K562 (cell line): ENCODE results near the gene ERF. TPM values are rescaled to one million over a fixed set of nuclear protein-coding genes. Genes with fewer than 3 reads are reported as not detected.

Experiments
- ATAC-seq: fragments of 200-7000 bp; cut with Tn5 transposase; 3 replicates; pipeline ENCODE4 v1.9.1; 2020; ENCODE audit warnings: moderate library complexity
- BruUV-seq: library from RNA; stranded (reverse); fragments of 400-500 nt; replicated peaks from 2 replicates; lab custom pipeline; 2021; lab: Mats Ljungman, UMichigan
- CTCF ChIA-PET: fragments of 300-600 bp; formaldehyde crosslinking; extraction: SDS; loops from one replicate; lab custom pipeline; 2021; ENCODE audit warnings: low intra/inter-chr PET ratio; lab: Yijun Ruan, JAX
- POLR2A ChIA-PET: fragments of 300-600, 350-650 bp; sonication (Branson Sonifier 250); formaldehyde crosslinking; extraction: SDS; loops from one replicate; lab custom pipeline; 2021; ENCODE audit warnings: antibody characterized with exemption, inconsistent platforms; lab: Yijun Ruan, JAX
- DNase-seq, 4 experiments: peaks; one replicate each; pipeline versions ENCODE4 v3.0.0 to v3.0.0-alpha.2; 2011 to 2018; ENCODE audit warnings: low spot score in 3 of 4, mixed read lengths in 3 of 4; ENCODE audit errors: extremely low read depth in 1 of 4
- FAIRE-seq: peaks from 2 replicates; lab custom pipeline; 2011; peaks lifted over from hg19 to GRCh38; lab: Jason Lieb, UNC
- H2AFZ ChIP-seq: 2 replicates; pipeline ENCODE4 v1.6.0; 2011; ENCODE audit warnings: low read depth, low read length, control low read depth, inconsistent platforms
- H3K27ac ChIP-seq: fragments of 200-600 bp; 3 replicates; pipeline ENCODE4 v1.8.0; 2011; ENCODE audit warnings: low read depth, mild to moderate bottlenecking, control low read depth, inconsistent platforms, low read length, moderate library complexity, mixed read lengths; ENCODE audit errors: extremely low read depth
- H3K27me3 ChIP-seq, 2 experiments: fragments of 300-600 bp in 1 of 2; 2 replicates in 1 of 2; 3 replicates in 1 of 2; pipeline versions ENCODE4 v1.6.0 to v1.8.0; 2011; ENCODE audit warnings: inconsistent platforms in 2 of 2, low read length in 2 of 2, mild to moderate bottlenecking in 1 of 2, mixed read lengths in 1 of 2, moderate library complexity in 1 of 2; ENCODE audit not compliant: control insufficient read depth in 2 of 2, insufficient read depth in 2 of 2
- H3K36me3 ChIP-seq: fragments of 300-600 bp; 3 replicates; pipeline ENCODE4 v1.8.0; 2011; ENCODE audit warnings: mild to moderate bottlenecking, low read length, inconsistent platforms; ENCODE audit not compliant: control insufficient read depth, insufficient read depth
- H3K4me1 ChIP-seq, 2 experiments: fragments of 200-600 bp in 1 of 2; replicated peaks in 1 of 2; 2 replicates in 1 of 2; 3 replicates in 1 of 2; pipeline versions ENCODE4 v1.5.1 to v1.8.0; 2011; ENCODE audit warnings: inconsistent platforms in 2 of 2, low read length in 2 of 2, mild to moderate bottlenecking in 1 of 2, mixed read lengths in 1 of 2, moderate library complexity in 1 of 2; ENCODE audit not compliant: control insufficient read depth in 2 of 2, insufficient read depth in 2 of 2
- H3K4me2 ChIP-seq: 2 replicates; pipeline ENCODE4 v1.6.1; 2011; ENCODE audit warnings: low read length, control low read depth, inconsistent platforms, mixed read lengths; ENCODE audit not compliant: insufficient read depth
- H3K4me3 ChIP-seq: fragments of 200-600 bp; sonication (generic), shearing (Covaris generic); 2 replicates; pipeline ENCODE4 v1.5.1; 2016; ENCODE audit warnings: control low read depth, inconsistent platforms
- H3K79me2 ChIP-seq: fragments of 200-600 bp; 3 replicates; pipeline ENCODE4 v1.8.0; 2011; ENCODE audit warnings: low read length, inconsistent platforms; ENCODE audit not compliant: control insufficient read depth, insufficient read depth
- H3K9ac ChIP-seq, 2 experiments: 2 replicates each; pipeline versions ENCODE4 v1.6.0 to v1.6.1; 2011; ENCODE audit warnings: low read depth in 2 of 2, low read length in 2 of 2, control low read depth in 1 of 2, inconsistent platforms in 1 of 2, mild to moderate bottlenecking in 1 of 2, mixed read lengths in 1 of 2; ENCODE audit not compliant: insufficient read depth in 1 of 2
- H3K9me1 ChIP-seq: one replicate; pipeline ENCODE4 v1.6.0; 2011; ENCODE audit warnings: inconsistent platforms, mild to moderate bottlenecking, low read length, moderate library complexity; ENCODE audit not compliant: control insufficient read depth, insufficient read depth
- H3K9me3 ChIP-seq: replicated peaks from 2 replicates; pipeline ENCODE4 v1.5.1; 2011; ENCODE audit warnings: low read depth, low read length, inconsistent platforms; ENCODE audit not compliant: control insufficient read depth, insufficient read depth
- H4K20me1 ChIP-seq: replicated peaks from 2 replicates; pipeline ENCODE4 v1.6.1; 2011; ENCODE audit warnings: low read length, inconsistent platforms, mixed read lengths; ENCODE audit not compliant: control insufficient read depth, insufficient read depth
- ELF1 ChIP-seq: fragments of 200-800 bp; sonication (Bioruptor generic); IDR thresholded peaks from 2 replicates; pipeline ENCODE4 v1.6.1; 2016; ENCODE audit warnings: missing genetic modification characterization, missing compliant biosample characterization
- ETV1 ChIP-seq: fragments of 450-650 bp; conservative IDR thresholded peaks from 2 replicates; pipeline ENCODE4 v1.6.1; 2016; ENCODE audit warnings: missing genetic modification characterization, control low read depth, low read depth, missing compliant biosample characterization
- HNRNPK ChIP-seq: fragments of 200-400 bp; formaldehyde crosslinking; IDR thresholded peaks from one replicate; pipeline ENCODE4 v1.6.1; 2018; ENCODE audit warnings: mild to moderate bottlenecking, low read depth, low read length; ENCODE audit not compliant: poor library complexity, severe bottlenecking
- MLLT1 ChIP-seq, 2 experiments: fragments of 450-650 bp; IDR thresholded peaks; 2 replicates each; pipeline ENCODE4 v1.6.1; 2016
- MYNN ChIP-seq, 2 experiments: sonication (generic); formaldehyde crosslinking in 1 of 2; IDR thresholded peaks; 2 replicates each; pipeline versions ENCODE4 v1.5.0 to v1.6.1; 2016 to 2020; ENCODE audit warnings: antibody characterized with exemption in 1 of 2, missing genetic modification reagents in 1 of 2
- PKNOX1 ChIP-seq: fragments of 450-650 bp; IDR thresholded peaks from 2 replicates; pipeline ENCODE4 v1.6.1; 2016
- RBM34 ChIP-seq: fragments of 200-400 bp; formaldehyde crosslinking; IDR thresholded peaks from 2 replicates; pipeline ENCODE4 v1.6.1; 2018; ENCODE audit warnings: low read length, borderline replicate concordance; ENCODE audit not compliant: insufficient read depth
- SIRT6 ChIP-seq: IDR thresholded peaks from one replicate; pipeline ENCODE4 v1.6.1; 2012; ENCODE audit warnings: low read depth, mild to moderate bottlenecking, control low read depth, inconsistent platforms, low read length, moderate library complexity
- ZBTB7A ChIP-seq: IDR thresholded peaks from 2 replicates; pipeline ENCODE4 v1.6.1; 2011; ENCODE audit warnings: low read depth, mild to moderate bottlenecking, low read length, moderate library complexity, borderline replicate concordance; ENCODE audit not compliant: control insufficient read depth
- WGBS: fragments of 100-300 bp; shearing (Covaris generic); methylation state at CpG from one replicate; pipeline ENCODE4 v1.1.6; 2016; ENCODE audit warnings: low coverage, mixed read lengths; ENCODE audit not compliant: insufficient coverage; ENCODE audit errors: missing lambda C conversion rate; 5-methylcytosine and 5-hydroxymethylcytosine counted together
- in situ Hi-C: fragments of 300-500 bp; cut with MboI; formaldehyde crosslinking; loops from 4 replicates; pipeline ENCODE4 v1.15.0; 2018; ENCODE audit warnings: inconsistent platforms, mixed read lengths
- intact Hi-C: fragments of 100-400 bp; cut with micrococcal nuclease; formaldehyde crosslinking; loops from 2 replicates; pipeline ENCODE4 v1.14.2; 2022
- polyA plus RNA-seq, 8 experiments: library from polyadenylated mRNA; depleted of rRNA in 4 of 8; stranded (reverse) in 5 of 8; unstranded in 3 of 8; fragments of >200 nt; fragmentation: Nextera tagmentation in 2 of 8; fragmentation: Illumina TruSeq in 1 of 8; extraction: Ambion mirVana in 2 of 8; extraction: Trizol in 1 of 8; gene quantifications; 2 replicates each; pipeline versions ENCODE4 v1.2.1 to v1.2.3, GENCODE V29; 2011 to 2014; ENCODE audit warnings: inconsistent platforms in 1 of 8, missing spikeins in 1 of 8
- total RNA-seq, 7 experiments: library from RNA; depleted of rRNA in 6 of 7; stranded (reverse); fragments of >200 nt in 6 of 7; fragmentation: Illumina TruSeq in 2 of 7; extraction: Trizol in 2 of 7; gene quantifications; 2 replicates each; pipeline versions ENCODE4 v1.2.1 to v1.2.3, GENCODE V29; 2011 to 2021; ENCODE audit warnings: low replicate concordance in 1 of 7

Gene ERF
- total and polyA plus RNA-seq, 9 of the 15 experiments (the other 6 are each of a cell fraction or from before 2014, with no cell fraction given) = 0.03 to 75.4 (median 27.0) TPM

- Histone ChIP-seq H3K36me3 (peaks cover 44% of the 10 kb centered on the region; the same call in 2 of the 3 replicates), H3K4me3 (no peak overlapping the region), H3K27ac (peak overlapping the region; percentile 34; the same call in 1 of the 3 replicates), H3K9me1 (no peaks in the 10 kb centered on the region), H4K20me1 (0 out of 2 replicates have a peak, but pooled peaks cover 8% of the 10 kb centered on the region)
- intact Hi-C loops = no loop called here
- TF ChIP-seq ZBTB7A (0 out of 2 replicates have a peak, but pooled peaks have one; percentile 3), ELF1 (no peak)
- TF ChIP-seq, all 486 proteins: peak for 1
- H3K79me2 ChIP-seq = peaks cover 48% of the 10 kb centered on the region
- 48% methylated on average over 6 of the region's 6 CpGs for WGBS
- H3K4me1 ChIP-seq = peaks cover 39 to 80% of the 10 kb centered on the region in 2 experiments
- DNase-seq (no peak), FAIRE-seq (no peak), ATAC-seq (no peak)
- no TSS peak for BruUV-seq
- H3K4me2 ChIP-seq = peak overlapping the region; percentile 83
- in situ Hi-C loops = no loop called here
- ChIA-PET POLR2A (no interaction called here), CTCF (no interaction called here)
- no peaks in the 10 kb centered on the region; a peak in 1 of 5 replicates for H3K27me3 ChIP-seq
- H3K9ac ChIP-seq = peak overlapping the region; percentile 70 to 94; a peak in 3 of 4 replicates
- H2AFZ ChIP-seq = no peak overlapping the region
- H3K9me3 ChIP-seq = no peaks in the 10 kb centered on the region
Measured at GRCh38 chr19:42285988-42286348, 31.0 kb upstream of the ERF start.

GRCh38 chr19:42285541-42285941 is 30.6 kb upstream of the ERF start:
- ATAC-seq = no peak
- intact Hi-C loops (no loop called here), in situ Hi-C loops (no loop called here)
- FAIRE-seq = no peak
- WGBS = 53% methylated on average over 3 of the region's 5 CpGs
- H3K79me2 ChIP-seq = peaks cover 51% of the 10 kb centered on the region
- peak in 2 of 4 experiments; percentile 15 to 26 for DNase-seq
- TF ChIP-seq MYNN (IDR thresholded peaks at IDR 0.05) (no peak), MYNN (CRISPR knock-in tag; IDR thresholded peaks at IDR 0.05) (no peak), ETV1 (tag) (no peak), SIRT6 (no peak), RBM34 (no peak), HNRNPK (no peak), MLLT1 (IDR thresholded peaks at IDR 0.05) (no peak), PKNOX1 (no peak)
- H3K4me2 ChIP-seq = peak overlapping the region; percentile 83
- no peaks in the 10 kb centered on the region for H3K9me1 ChIP-seq
- ChIA-PET POLR2A (interaction anchor here (1.2 to 1.4 kb wide), 2 partner anchors 14 to 15 kb away, joined by 4 read pairs; no protein-coding TSS in a partner anchor), CTCF (no interaction called here)
- no peak overlapping the region; the same call in 2 of the 3 replicates for H3K27ac ChIP-seq
- peak overlapping the region; percentile 70 to 94; a peak in 3 of 4 replicates for H3K9ac ChIP-seq
- peaks cover 39 to 80% of the 10 kb centered on the region in 2 experiments for H3K4me1 ChIP-seq
- H3K4me3 ChIP-seq = peak overlapping the region; percentile 63; the same call in 1 of the 2 replicates
- H4K20me1 ChIP-seq = 0 out of 2 replicates have a peak, but pooled peaks cover 8% of the 10 kb centered on the region
- BruUV-seq = no TSS peak
- H3K27me3 ChIP-seq = no peaks in the 10 kb centered on the region; a peak in 1 of 5 replicates
- H3K9me3 ChIP-seq = no peaks in the 10 kb centered on the region
- H3K36me3 ChIP-seq = peaks cover 40% of the 10 kb centered on the region; the same call in 2 of the 3 replicates
- H2AFZ ChIP-seq = no peak overlapping the region
